Stomach (tissue), 9 donors: ENCODE data around the gene SOWAHC. TPM values are rescaled to one million over a fixed set of nuclear protein-coding genes. Genes with fewer than 3 reads are reported as not detected.

ENCODE experiments used
- DNase-seq, 2 donors: peaks; one replicate each; pipeline versions ENCODE4 v3.0.0 to v3.0.0-alpha.2; 2013 to 2019
- H3K27ac ChIP-seq, 5 donors: fragments of 200-600 bp in 4 of 5; sonication (generic) in 4 of 5; one replicate each; pipeline ENCODE4 v1.5.1; 2013 to 2019; ENCODE audit warnings: mild to moderate bottlenecking in 1 of 5, moderate library complexity in 1 of 5
- H3K27me3 ChIP-seq, 3 donors: fragments of 200-600 bp; sonication (generic); one replicate each; pipeline ENCODE4 v1.5.1; 2017 to 2019; ENCODE audit warnings: mixed run types in 1 of 3
- H3K36me3 ChIP-seq, 4 donors: fragments of 200-600 bp; sonication (generic); 1 replicate in 3 of 4; 2 replicates in 1 of 4; pipeline ENCODE4 v1.5.1; 2016 to 2019
- H3K4me1 ChIP-seq, 4 donors: fragments of 200-600 bp; sonication (generic); one replicate each; pipeline ENCODE4 v1.5.1; 2016 to 2019
- H3K4me3 ChIP-seq, 4 donors: fragments of 200-600 bp; sonication (generic) in 3 of 4; one replicate each; pipeline ENCODE4 v1.5.1; 2016 to 2019; ENCODE audit warnings: mild to moderate bottlenecking in 1 of 4
- H3K9me3 ChIP-seq, 4 donors: fragments of 200-600 bp; sonication (generic); one replicate each; pipeline ENCODE4 v1.5.1; 2016 to 2019
- EP300 ChIP-seq: sonication (generic); formaldehyde crosslinking; IDR thresholded peaks from one replicate; pipeline ENCODE4 v1.6.1; 2017; ENCODE audit warnings: antibody characterized with exemption
- POLR2A ChIP-seq, 4 donors: fragments of 450-650 bp; IDR thresholded peaks; one replicate each; pipeline ENCODE4 v1.6.1; 2016; ENCODE audit warnings: antibody characterized with exemption in 4 of 4, control low read depth in 2 of 4, mild to moderate bottlenecking in 1 of 4, moderate library complexity in 1 of 4
- POLR2AphosphoS5 ChIP-seq, 3 donors: sonication (generic); formaldehyde crosslinking; IDR thresholded peaks; one replicate each; pipeline ENCODE4 v1.6.1; 2016; ENCODE audit warnings: antibody characterized with exemption in 3 of 3
- WGBS, 5 donors: extraction: QIAGEN DNeasy Blood & Tissue Kit in 3 of 5; methylation state at CpG; one replicate each; pipeline versions ENCODE4 v1.1.5 to v1.1.7; 2013 to 2018; 5-methylcytosine and 5-hydroxymethylcytosine counted together
- intact Hi-C: fragments of 100-400 bp; cut with DNase I; formaldehyde crosslinking; loops from one replicate; pipeline ENCODE4 v1.15.1; 2023; ENCODE audit warnings: low total_unique reads
- polyA plus RNA-seq, 3 donors: library from polyadenylated mRNA; stranded (reverse); fragments of 200-250 nt; gene quantifications; one replicate each; pipeline ENCODE4 v1.2.3, GENCODE V29; 2013
- total RNA-seq, 5 donors: library from RNA; depleted of rRNA; stranded (reverse); fragments of >200 nt; gene quantifications; one replicate each; pipeline versions ENCODE4 v1.1.0 to v1.2.3, GENCODE V29; 2014 to 2016
- TF ChIP-seq, protein P1 (sequence below), 7 experiments: fragments of 450-650 bp in 4 of 7; fragments of 200-600 bp in 3 of 7; sonication (generic) in 3 of 7; IDR thresholded peaks; one replicate each; pipeline ENCODE4 v1.5.1; 2016 to 2019; ENCODE audit warnings: antibody characterized with exemption in 7 of 7, control low read depth in 2 of 7, mild to moderate bottlenecking in 1 of 7
- donor health status: healthy with polysubstance abuse.
- donor health status: Bipolar disorder and iron deficiency.
- donor health status: healthy.

The SOWAHC gene
- total and polyA plus RNA-seq, 8 donors = 3.3 to 93.9 (median 9.2) TPM

DNA sequence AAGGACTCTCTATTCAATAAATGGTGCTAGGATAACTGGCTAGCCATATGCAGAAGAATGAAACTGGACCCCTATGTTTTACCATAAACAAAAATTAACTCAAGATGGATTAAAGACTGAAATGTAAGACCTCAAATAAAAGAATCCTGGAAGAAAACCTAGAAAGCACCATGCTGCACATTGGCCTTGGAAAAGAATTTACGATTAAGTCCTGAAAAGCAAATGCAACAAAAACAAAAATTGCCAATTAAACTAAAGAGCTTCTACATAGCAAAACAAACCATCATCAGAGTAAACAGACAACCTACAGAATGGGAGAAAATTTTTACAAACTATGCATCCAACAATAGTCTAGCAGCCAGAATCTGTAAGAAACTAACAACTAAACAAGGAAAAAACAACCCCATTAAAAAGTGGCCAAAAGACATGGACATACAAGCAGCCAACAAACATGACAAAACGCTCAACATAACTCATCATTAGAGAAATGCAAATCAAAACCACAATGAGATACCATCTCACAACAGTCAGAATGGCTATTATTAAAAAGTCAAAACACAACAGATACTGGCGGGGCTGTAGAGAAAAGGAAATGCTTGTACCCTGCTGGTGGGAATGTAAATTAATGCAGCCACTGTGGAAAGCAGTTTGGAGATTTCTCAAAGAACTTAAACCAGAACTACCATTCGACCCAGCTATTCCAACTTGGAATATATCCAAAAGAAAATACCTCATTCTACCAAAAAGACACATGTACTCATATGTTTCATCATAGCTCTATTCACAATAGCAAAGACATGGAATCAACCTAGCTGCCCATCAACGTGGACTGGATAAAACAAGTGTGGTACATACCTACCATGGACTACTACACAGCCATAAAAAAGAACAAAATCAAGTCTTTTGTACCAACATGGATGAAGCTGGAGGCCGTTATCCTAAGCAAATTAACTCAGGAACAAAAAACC is 31.0 kb upstream of the SOWAHC start:
- Histone ChIP-seq H3K9me3 (no peaks in the 10 kb centered on the region), H3K4me3 (no peak overlapping the region), H3K4me1 (no peaks in the 10 kb centered on the region), H3K27me3 (no peaks in the 10 kb centered on the region), H3K27ac (no peak overlapping the region), H3K36me3 (peaks cover 0 to 21% (median 16%) of the 10 kb centered on the region in 4 donors)
- intact Hi-C loops = no loop called here
- no peak for TF ChIP-seq EP300
- no peak for TF ChIP-seq POLR2AphosphoS5 (IDR thresholded peaks at IDR 0.05)
- TF ChIP-seq POLR2A (IDR thresholded peaks at IDR 0.05) = no peak
- TF ChIP-seq, protein P1, sequence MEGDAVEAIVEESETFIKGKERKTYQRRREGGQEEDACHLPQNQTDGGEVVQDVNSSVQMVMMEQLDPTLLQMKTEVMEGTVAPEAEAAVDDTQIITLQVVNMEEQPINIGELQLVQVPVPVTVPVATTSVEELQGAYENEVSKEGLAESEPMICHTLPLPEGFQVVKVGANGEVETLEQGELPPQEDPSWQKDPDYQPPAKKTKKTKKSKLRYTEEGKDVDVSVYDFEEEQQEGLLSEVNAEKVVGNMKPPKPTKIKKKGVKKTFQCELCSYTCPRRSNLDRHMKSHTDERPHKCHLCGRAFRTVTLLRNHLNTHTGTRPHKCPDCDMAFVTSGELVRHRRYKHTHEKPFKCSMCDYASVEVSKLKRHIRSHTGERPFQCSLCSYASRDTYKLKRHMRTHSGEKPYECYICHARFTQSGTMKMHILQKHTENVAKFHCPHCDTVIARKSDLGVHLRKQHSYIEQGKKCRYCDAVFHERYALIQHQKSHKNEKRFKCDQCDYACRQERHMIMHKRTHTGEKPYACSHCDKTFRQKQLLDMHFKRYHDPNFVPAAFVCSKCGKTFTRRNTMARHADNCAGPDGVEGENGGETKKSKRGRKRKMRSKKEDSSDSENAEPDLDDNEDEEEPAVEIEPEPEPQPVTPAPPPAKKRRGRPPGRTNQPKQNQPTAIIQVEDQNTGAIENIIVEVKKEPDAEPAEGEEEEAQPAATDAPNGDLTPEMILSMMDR (IDR thresholded peaks at IDR 0.05) = no peak
- DNase-seq = no peak
- WGBS, 5 donors = 78 to 85% (median 82%) methylated on average over 6 of the region's 6 CpGs

- no peak for TF ChIP-seq POLR2AphosphoS5 (IDR thresholded peaks at IDR 0.05)
- TF ChIP-seq, protein P1 (IDR thresholded peaks at IDR 0.05) = no peak
- no peak for TF ChIP-seq EP300
- TF ChIP-seq POLR2A (IDR thresholded peaks at IDR 0.05) = no peak
- Histone ChIP-seq H3K4me3 (no peak overlapping the region), H3K36me3 (peaks cover 0 to 23% (median 14%) of the 10 kb centered on the region in 4 donors), H3K4me1 (peaks cover 0 to 3% (median 0%) of the 10 kb centered on the region in 4 donors), H3K9me3 (no peaks in the 10 kb centered on the region), H3K27me3 (no peaks in the 10 kb centered on the region), H3K27ac (no peak overlapping the region)
- no peak for DNase-seq
- intact Hi-C loops = no loop called here
Measured at GRCh38 chr2:109586687-109587086, 27.5 kb upstream of the SOWAHC start.

- no peaks in the 10 kb centered on the region for H3K27me3 ChIP-seq
- no peaks in the 10 kb centered on the region for H3K9me3 ChIP-seq
- H3K36me3 ChIP-seq = peaks cover 0 to 15% (median 8%) of the 10 kb centered on the region in 4 donors
- H3K27ac ChIP-seq = no peak overlapping the region
- intact Hi-C loops = no loop called here
- TF ChIP-seq POLR2AphosphoS5 (IDR thresholded peaks at IDR 0.05) = no peak
- no peak for TF ChIP-seq POLR2A (IDR thresholded peaks at IDR 0.05)
- no peak for TF ChIP-seq EP300
- H3K4me3 ChIP-seq = no peak overlapping the region
- DNase-seq = no peak
- H3K4me1 ChIP-seq = peaks cover 0 to 6% (median 2%) of the 10 kb centered on the region in 4 donors
Measured at GRCh38 chr2:109591206-109591605, 23.0 kb upstream of the SOWAHC start.

GRCh38 chr2:109592905-109593304 is 21.3 kb upstream of the SOWAHC start:
- H3K4me3 ChIP-seq = no peak overlapping the region
- H3K27me3 ChIP-seq = no peaks in the 10 kb centered on the region
- no peak for TF ChIP-seq POLR2AphosphoS5 (IDR thresholded peaks at IDR 0.05)
- TF ChIP-seq, protein P1 (IDR thresholded peaks at IDR 0.05) = no peak
- no peak for TF ChIP-seq EP300
- no peak for TF ChIP-seq POLR2A (IDR thresholded peaks at IDR 0.05)
- intact Hi-C loops = no loop called here
- DNase-seq = no peak
- 81 to 91% (median 84%) methylated on average over 3 of the region's 3 CpGs for WGBS, 5 donors
- no peak overlapping the region for H3K27ac ChIP-seq
- peaks cover 0 to 6% (median 2%) of the 10 kb centered on the region in 4 donors for H3K4me1 ChIP-seq
- H3K36me3 ChIP-seq = peaks cover 0 to 15% (median 8%) of the 10 kb centered on the region in 4 donors
- no peaks in the 10 kb centered on the region for H3K9me3 ChIP-seq
